HG03064 (cell line): ENCODE results near the gene RIPK3.
A peak's percentile ranks its signal among the peaks of the same experiment; 100 is the strongest.
"Not testable (repeated sequence)": the region's sequence is repeated elsewhere in the genome, so short reads cannot be mapped to it uniquely, and the experiment has no call there.

Experiments
- ATAC-seq: cut with Tn5 transposase; IDR thresholded peaks from one replicate; pipeline ENCODE4 v1.9.1; 2021; ENCODE audit warnings: low read depth; ENCODE audit not compliant: unreplicated experiment

RIPK3 gene

DNA sequence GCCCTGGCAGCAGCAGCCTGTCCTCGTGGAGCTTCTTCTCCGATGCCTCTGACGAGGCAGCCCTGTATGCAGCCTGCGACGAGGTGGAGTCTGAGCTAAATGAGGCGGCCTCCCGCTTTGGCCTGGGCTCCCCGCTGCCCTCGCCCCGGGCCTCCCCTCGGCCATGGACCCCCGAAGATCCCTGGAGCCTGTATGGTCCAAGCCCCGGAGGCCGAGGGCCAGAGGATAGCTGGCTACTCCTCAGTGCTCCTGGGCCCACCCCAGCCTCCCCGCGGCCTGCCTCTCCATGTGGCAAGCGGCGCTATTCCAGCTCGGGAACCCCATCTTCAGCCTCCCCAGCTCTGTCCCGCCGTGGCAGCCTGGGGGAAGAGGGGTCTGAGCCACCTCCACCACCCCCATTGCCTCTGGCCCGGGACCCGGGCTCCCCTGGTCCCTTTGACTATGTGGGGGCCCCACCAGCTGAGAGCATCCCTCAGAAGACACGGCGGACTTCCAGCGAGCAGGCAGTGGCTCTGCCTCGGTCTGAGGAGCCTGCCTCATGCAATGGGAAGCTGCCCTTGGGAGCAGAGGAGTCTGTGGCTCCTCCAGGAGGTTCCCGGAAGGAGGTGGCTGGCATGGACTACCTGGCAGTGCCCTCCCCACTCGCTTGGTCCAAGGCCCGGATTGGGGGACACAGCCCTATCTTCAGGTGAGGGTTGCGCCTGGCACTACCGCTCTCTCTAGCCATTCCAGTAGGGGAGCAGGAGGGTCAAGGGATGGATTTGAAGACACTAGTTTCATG, 30.3 kb upstream of the RIPK3 start:
- no peak for ATAC-seq

DNA sequence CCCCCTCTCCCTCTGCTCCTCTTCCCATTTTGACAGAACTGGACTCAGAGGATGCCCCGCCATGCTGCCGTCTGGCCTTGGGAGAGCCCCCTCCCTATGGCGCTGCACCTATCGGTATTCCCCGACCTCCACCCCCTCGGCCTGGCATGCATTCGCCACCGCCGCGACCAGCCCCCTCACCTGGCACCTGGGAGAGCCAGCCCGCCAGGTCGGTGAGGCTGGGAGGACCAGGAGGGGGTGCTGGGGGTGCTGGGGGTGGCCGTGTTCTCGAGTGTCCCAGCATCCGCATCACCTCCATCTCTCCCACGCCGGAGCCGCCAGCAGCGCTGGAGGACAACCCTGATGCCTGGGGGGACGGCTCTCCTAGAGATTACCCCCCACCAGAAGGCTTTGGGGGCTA, 29.7 kb upstream of the RIPK3 start:
- no peak for ATAC-seq

- no peak for ATAC-seq
Observed at GRCh38 chr14:24368562-24369252, 28.9 kb upstream of the RIPK3 start.

GRCh38 chr14:24368212-24368561, 28.4 kb upstream of the RIPK3 start:
- ATAC-seq, result no peak

DNA sequence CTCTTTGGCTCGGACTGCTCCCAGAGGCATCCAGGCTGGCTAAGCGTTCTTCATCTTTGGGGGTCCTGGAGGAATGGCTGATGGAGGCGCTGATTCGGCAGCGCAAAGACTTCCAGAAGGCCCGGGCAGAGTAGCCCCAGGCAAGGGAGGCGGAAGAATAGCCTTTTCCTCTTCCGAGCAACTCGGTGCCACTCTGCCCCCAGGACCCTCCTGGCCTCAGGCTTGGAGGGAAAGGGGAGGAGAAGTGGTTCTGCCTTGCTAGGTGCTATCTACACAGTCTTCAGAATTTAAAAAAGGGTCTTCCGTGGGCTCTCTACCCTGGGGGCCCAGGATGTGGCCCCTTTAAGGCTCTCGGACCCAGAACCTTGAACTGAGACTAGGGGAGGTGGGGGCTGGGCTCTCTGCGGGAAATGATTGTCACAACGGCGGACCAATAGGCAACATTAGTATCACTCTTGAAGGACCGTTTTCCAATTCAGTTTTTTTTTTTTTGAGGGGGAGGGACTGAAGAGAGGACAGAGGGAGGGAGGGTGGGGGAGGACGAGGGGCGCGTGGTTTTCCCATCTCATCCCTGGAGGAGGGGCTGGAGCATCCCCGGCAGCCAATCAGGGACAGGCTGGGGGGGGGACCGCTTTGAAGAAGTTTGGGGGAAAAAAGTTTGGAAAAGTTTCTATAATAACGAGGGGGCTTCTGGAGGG, 27.9 kb upstream of the RIPK3 start, which contains the start of gene NFATC4:
TSS of gene NFATC4 (plus strand) at position 671 of the 698 bp plus-strand sequence. CDS start 157 bp downstream, outside the sequence.
- no peak for ATAC-seq

DNA sequence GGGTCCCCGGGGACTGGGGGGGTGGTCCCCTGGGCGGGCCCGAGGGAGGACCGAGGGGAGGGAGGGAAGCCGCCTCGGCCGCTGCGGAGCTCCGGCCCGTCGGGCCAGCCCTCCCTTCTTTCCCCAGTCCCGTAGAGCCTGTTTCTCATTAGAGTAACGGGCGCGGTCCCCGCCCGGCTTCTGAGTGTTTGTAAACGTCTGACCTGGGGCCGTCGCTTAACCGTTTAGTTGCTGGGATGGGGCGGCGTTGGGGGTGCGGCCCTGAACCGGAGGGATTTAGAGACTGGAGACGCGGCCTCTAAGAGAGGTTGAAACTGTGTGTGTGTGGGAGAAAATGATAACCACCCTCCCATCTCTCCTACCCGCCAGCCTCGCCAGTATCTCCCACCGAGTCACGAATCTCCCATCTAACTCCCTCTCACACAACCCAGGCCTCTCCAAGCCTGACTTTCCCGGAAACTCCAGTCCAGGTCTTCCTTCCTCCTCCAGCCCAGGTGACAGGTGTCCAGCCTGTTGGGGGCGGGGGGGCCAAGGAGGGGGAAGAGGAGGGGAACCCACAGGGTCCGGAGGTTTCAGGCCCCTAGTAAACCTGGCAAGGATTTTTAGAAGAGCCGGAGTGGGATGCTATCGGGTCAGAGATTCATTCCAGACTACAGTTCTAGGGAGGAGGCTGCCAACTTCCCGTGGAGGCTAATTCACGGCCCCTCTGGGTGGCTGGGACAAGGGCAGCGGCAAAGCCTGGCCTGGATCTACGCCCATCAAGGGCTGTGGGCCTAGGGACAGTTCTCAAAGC, 27.1 kb upstream of the RIPK3 start:
- peak; percentile 64 for ATAC-seq

DNA sequence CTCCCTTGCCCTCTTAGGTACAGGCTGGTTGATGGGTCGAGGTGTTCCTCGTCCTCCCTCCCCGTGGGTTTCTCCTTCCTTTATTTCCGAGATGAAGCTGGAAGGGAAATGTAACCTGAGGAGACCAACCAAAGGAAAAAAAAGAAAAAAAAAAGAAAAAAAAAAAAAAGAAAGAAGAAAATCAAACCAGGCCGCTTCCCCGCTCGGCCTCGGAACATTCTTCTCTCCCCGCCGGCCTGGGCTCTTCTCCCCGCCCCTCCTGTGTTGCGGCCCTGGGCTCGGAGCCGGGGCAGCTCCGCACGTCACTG, 26.6 kb upstream of the RIPK3 start:
- ATAC-seq, result no peak

DNA sequence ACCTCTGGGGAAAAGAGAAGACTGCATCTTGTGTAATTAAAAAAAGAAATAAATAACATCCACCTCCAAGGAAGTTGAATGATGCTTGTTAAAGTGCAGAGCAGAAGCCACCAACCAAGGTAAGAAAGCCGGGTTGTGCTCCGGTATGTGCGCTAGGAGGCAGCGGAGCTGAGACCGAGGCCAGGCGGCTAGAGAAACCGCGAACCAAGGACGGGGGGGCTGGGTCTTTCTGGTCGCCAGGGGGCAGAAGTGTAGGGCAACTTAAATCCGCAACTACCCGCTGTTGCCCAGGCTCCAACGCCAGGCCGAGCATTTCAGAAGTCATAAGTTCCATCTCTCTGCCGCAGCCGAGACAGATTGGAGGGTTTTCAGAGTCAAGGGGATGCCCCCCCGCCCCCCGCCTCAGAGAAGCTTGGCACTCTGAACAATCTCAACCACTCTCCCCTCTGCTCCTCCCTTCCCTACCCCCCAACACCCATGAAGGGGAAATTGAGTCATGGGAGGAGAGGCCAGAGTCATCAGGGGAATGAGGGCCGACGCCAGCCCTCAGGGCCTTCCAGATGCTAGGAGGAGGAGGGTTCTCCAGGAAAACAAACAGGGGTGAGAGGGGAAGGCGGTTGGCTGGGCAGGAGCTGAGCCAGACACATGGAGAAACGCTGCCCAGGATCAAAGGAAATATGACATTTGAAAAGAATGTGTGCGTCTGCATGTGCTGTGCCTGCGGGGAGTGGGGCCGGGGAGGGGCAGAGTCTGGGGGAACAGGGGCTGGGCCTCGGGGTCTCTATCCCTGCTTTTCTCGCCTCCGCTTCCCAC, 26.0 kb upstream of the RIPK3 start:
- ATAC-seq, result no peak

DNA sequence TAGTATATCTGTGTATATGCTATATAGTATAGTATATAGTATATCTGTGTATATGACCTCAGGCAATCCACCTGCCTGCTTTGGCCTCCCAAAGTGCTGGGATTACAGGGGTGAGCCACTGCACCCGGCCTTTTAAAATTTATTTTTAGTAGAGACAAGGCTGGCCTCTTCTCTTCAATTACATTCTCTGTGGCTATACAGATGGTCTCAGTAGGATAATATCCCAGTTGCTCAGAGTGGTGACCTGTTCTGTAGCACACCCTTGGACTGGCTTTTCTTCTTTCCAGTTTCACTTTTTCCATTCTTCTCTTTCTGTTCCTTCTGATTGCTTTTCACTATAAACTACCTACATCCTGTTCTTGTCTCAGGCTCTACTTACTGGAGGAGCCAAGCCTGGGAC, 25.1 kb upstream of the RIPK3 start:
- ATAC-seq, result no peak

DNA sequence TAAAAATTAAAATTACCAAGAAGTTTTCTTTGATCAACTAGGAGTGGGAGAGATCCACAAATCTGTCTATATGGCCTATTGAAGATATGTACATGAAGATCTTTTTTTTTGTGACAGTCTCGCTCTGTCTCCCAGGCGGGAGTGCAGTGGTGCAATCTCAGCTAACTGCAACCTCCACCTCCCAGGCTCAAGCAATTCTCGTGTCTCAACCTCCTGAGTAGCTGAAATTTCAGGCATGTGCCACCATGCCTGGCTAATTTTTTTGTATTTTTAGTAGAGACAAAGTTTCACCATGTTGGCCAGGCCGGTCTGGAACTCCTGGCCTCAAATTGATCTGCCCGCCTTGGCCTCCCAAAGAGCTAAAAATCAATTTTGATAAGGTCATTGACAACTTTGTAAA, 23.6 kb upstream of the RIPK3 start:
- ATAC-seq, result no peak

DNA sequence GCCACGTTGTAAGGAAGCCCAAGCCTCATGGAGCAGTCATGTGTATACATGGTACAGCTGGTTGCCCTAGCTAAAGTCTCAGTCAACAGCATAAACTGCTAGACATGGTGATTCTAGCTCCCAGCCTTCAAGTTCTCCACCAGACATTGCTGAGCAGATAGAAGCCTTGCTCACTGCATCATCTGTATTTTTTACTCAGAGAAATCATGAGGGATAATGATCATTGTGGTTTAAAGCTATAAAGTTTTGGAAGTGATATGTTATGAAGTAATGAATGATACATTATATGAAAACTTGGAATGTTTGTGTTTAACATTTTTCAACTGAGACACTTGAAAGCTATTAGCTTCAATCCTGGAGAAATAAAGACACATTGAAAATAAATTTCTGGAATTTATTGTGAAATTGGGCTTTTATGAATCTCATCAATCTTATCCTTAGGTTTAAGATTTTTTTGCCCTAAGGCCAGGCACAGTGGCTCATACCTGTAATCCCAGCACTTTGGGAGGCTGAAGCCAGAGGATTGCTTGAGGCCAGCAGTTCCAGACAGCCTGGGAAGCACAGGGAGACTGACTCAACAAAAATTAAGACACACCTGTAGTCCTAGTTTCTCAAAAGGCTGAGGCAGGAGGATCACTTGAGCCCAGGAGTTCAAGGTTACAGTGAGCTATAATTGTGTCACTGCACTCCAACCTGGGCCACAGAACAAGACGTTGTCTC, 22.6 kb upstream of the RIPK3 start:
- no peak for ATAC-seq

DNA sequence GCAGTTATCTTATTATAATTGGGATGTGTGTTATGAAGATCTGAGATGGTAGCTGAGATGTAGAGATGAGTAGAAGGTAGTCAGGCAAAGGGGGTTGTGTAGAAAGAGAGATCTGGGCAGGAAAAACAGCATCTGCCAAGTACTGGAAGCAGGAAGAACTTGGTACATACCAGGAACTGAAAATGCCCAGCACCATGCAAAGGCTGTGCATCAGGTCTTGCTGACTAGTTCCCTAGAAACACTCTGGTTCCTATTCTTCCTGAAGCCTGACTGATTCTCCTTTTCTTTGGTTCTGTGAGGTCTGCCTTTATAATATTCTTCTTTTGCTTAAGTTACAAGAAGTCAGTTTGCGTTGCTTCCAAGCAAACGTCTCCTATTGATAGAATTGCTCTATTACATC, 21.5 kb upstream of the RIPK3 start:
- no peak for ATAC-seq

GRCh38 chr14:24360281-24360680, 20.5 kb upstream of the RIPK3 start:
- no peak for ATAC-seq

DNA sequence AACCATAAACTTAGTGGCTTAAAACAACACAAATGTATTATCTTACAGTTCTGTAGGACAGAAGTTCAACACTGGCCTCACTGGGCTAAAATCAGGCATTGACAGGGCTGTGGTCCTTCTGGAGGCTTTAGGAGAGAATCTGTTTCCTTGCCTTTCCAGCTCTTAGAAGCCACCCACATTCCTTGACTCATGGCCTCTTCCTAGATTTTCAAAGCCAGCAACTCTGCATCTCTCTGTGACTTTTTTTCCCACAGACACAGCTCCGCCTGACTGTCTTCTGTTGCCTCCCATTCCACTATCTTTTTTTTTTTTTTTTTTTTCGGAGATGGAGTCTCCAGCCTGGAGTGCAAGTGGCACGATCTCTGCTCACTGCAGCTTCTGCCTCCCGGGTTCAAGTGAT, 16.4 kb upstream of the RIPK3 start:
- no peak for ATAC-seq

GRCh38 chr14:24355009-24355408, 15.2 kb upstream of the RIPK3 start:
- no peak for ATAC-seq

DNA sequence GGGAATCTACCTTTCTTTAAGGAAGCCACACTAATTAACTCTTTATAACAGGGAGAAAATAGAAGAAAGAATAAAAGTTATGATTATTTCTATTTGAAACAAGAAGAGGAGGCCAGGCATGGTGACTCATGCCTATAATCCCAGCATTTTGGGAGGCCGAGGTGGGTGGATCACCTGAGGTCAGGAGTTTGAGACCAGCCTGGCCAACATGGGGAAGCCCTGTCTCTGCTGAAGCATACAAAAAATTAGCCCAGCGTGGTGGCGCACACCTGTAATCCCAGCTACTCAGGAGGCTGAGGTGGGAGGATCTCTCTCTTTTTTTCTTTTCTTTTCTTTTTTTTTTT, 14.7 kb upstream of the RIPK3 start:
- ATAC-seq, result not testable (repeated sequence)

DNA sequence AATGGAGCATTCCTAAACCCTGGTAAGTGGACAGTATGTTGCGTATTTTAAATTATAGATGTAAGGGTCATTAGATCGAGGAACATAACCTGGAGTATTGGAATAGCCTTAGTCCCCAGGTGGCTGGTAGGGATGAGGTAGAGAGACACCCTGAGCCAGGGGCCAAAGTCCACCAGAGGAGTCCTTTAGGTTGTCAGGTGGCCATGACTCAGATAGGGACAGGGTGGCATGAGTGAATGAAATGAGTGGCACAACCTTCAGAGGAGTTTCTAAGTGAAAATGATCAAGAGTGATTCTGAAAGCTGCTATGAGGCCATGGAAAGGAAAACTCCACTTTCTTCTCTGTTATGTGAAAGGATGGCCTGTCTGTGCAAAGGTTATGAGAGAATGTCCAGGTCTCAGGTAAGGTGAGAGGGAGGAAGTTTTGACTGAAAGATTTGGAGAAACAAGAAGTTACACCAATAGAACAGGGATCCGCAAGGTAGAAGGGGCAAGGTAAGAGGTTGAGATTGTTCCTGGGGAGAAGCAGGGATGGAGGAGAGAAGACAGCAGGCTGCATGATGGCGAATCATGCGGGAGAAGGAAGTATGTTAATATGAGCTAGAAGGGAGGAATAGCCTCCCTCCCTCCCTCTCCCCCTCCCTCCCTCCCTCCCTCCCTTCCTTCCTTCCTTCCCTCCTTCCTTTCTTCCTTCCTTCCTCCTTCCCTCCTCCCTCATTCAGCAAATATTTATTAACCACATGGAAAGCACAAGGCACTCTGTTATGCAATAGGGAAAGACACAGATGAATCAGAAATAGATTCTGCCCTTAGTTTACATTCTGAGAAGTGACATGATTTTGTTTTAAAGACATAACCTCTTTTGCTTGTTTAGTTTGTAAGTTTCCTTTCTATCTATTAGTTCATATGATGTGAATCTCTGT, 14.0 kb upstream of the RIPK3 start:
- no peak for ATAC-seq

DNA sequence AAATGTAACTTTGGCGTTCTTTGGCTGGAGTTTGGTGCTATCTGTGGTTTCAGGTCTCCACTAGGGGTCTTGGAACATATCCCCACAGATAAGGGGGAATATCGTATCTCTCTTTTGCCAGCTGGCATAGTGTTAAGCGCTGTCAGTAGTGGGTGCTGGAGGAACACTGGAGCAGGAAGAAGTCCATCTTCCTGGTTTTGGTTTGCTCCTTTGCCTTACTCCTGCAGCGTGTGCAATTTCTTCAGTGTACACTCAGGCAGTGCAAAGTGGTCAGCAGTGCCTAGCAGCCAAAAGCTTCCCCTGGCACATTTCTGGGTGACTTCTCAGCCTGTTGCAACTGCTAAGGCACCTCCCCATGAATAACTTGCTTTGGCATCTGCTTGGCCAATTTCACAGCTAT, 11.7 kb upstream of the RIPK3 start:
- no peak for ATAC-seq

GRCh38 chr14:24349742-24350141, 10.0 kb upstream of the RIPK3 start:
- ATAC-seq, result no peak
